NOMO-1 (cell line): ENCODE measurements around the gene SDK2.
A peak's percentile ranks its signal among the peaks of the same experiment; 100 is the strongest.

Source experiments
- DNase-seq, 2 experiments: peaks; one replicate each; lab custom pipeline; 2025; ENCODE audit not compliant: unreplicated experiment in 2 of 2; lab: John Stamatoyannopoulos, UW

SDK2 gene

GRCh38 chr17:73357318-73357717 lies 286.9 kb downstream of the SDK2 start:
- DNase-seq, result no peak

- DNase-seq, result no peak
Measured at GRCh38 chr17:73356561-73357170, 287.6 kb downstream of the SDK2 start.

- DNase-seq, result no peak
Measured at GRCh38 chr17:73354423-73355284, 289.6 kb downstream of the SDK2 start.

- no peak for DNase-seq
Measured at GRCh38 chr17:73352261-73352660, 292.0 kb downstream of the SDK2 start.

GRCh38 chr17:73351764-73352163 lies 292.5 kb downstream of the SDK2 start:
- no peak for DNase-seq

GRCh38 chr17:73350864-73351263 lies 293.4 kb downstream of the SDK2 start:
- no peak for DNase-seq

- DNase-seq, result no peak
Measured at GRCh38 chr17:73349647-73350046, 294.6 kb downstream of the SDK2 start.

GRCh38 chr17:73349138-73349537 lies 295.1 kb downstream of the SDK2 start:
- DNase-seq, result no peak

- no peak for DNase-seq
Measured at GRCh38 chr17:73348829-73349095, 295.5 kb downstream of the SDK2 start.

- DNase-seq, result no peak
Measured at GRCh38 chr17:73348018-73348828, 296.0 kb downstream of the SDK2 start.

GRCh38 chr17:73347351-73347750 lies 296.9 kb downstream of the SDK2 start:
- DNase-seq, result no peak

- no peak for DNase-seq
Measured at GRCh38 chr17:73346501-73347162, 297.6 kb downstream of the SDK2 start.

GRCh38 chr17:73343739-73344454 lies 300.3 kb downstream of the SDK2 start:
- DNase-seq, result no peak

GRCh38 chr17:73343168-73343634 lies 301.0 kb downstream of the SDK2 start:
- DNase-seq, result no peak

- no peak for DNase-seq
Measured at GRCh38 chr17:73342541-73343167, 301.6 kb downstream of the SDK2 start.

GRCh38 chr17:73342050-73342522 lies 302.2 kb downstream of the SDK2 start:
- DNase-seq, result no peak

- DNase-seq, result no peak
Measured at GRCh38 chr17:73341350-73342049, 302.7 kb downstream of the SDK2 start.

GRCh38 chr17:73340093-73340596 lies 304.1 kb downstream of the SDK2 start:
- DNase-seq, result peak; percentile 65 to 90
